ENCODE results near the gene P2RY12.
"Not testable (repeated sequence)": the region's sequence is repeated elsewhere in the genome, so short reads cannot be mapped to it uniquely, and the experiment has no call there.

The P2RY12 gene

DNA sequence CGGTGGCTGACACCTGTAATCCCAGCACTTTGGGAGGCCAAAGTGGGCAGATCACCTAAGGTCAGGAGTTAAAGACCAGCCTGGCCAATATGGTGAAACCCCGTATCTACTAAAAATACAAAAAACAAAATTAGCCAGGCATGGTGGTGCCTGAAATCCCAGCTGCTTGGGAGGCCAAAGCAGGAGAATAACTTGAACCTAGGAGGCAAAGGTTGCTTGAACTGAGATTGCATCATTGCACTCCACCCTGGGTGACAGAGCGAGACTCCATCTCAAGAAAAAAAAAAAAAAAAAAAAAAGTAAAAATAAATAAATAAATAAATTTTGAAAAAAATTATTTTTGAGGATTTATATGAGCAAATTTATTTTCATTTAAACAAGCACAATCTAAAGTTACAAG is 7.6 kb upstream of the P2RY12 start:
- DNase-seq, result not testable (repeated sequence)

DNA sequence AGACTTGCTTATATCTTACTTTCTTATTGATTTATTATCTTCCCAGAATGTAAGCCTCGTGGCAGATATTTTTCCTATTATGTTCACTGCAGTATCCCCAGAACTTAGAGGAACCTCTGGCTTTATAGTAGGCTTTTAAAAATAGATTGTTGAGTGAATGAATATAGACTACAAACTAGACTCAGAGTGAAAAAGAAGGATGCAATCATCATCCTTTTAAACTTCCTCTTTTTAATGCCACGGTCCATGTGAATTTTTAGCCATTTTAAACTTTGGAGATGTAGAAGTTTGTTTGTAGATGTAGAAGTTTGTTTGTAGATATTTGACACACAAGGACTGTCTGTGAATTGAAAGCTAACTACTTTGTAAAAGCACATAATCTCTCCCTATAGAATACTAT is 7.2 kb upstream of the P2RY12 start:
- no peak for DNase-seq

DNA sequence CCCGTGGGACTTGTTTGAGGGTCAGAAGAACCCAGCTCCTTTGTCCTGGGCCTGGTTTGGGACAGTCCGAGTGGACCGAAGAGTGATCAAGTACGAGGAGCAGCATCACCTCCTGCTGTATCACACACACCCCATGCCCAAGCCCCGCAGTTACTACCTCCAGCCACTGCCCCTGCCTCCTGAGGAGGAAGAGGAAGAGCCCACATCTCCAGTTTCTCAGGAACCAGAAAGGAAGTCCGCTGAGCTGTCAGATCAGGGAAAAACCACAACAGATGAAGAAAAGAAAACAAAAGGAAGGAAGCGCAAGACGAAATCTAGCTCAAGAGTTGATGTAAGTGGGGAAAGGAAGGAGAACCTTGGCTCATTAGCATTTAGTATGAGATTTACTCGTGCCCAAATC is 3.3 kb upstream of the P2RY12 start:
- no peak for DNase-seq

DNA sequence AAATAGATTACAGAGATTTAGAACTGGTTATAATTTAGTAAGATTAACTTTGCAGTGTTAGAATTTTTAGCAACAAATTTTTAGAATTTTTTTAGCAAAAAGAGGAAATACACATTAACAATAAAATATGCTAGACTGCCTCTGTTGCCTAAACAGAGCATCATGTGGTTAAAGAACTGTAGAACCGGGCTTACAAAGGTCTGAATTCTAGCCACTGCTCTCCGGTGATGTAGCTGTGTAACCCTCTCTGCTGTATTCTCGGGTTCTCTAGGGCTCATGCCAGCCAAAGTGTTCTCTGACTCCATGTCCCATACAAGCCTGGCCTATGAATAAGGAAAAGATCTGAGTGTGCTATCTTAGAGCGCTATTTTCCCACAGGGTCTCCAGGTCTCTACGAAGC is 2.9 kb upstream of the P2RY12 start:
- no peak for DNase-seq

DNA sequence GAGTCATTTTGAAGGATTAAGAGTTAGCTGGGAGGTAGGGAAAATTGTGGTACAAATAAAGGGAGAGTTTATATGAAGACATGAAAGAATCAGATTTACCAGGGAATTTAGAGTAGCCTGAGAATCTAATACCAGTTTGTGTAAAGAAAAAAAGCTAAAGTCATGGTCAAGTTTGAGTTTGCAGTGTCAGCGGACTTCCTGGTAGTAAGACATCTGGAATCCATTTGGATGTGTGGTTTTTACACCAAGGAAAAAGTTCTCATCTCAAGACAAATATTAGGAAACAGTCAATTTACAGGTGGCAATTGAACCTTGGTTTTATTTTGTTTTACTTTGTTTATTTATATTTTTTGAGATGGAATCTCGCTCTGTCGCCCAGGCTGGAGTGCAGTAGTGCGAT is 1.5 kb upstream of the P2RY12 start:
- no peak for DNase-seq

DNA sequence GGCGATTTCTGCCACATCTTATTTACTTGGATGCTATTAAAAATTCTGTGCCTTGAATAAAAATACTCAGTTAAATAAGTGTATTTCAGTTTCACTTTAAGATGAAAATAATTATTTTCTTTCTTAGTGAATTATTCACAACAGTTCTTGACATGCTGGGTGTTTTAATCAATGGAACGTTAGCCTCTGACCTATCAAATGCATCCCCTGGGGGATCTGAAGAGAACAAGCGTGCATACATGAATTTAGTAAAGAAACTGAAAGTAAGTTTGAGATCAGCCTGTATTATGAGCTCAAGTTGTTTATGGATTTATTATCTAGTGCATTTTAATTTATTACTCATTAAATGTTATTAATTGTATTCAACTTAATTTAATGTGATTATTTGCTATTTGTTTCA is 597 bp downstream of the P2RY12 start:
- DNase-seq, result no peak

DNA sequence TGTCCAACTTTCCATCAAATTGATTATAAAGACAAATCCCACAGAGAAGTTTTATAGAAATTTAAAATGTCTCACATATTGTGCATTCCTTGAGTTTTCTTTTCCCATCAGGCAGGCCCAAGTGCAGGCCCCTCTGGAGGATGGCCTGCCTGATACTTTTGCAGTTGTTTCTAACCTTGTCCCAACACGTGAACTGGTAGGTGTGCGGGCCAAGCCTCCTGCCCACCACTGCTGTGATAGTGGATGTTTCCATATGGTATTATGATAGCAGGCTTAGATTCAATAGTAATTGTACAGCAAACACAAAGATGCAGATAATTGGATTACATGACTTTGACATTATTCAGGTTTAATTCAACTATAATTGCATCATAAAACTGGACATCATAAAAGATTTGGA is 1.4 kb downstream of the P2RY12 start:
- DNase-seq, result no peak

DNA sequence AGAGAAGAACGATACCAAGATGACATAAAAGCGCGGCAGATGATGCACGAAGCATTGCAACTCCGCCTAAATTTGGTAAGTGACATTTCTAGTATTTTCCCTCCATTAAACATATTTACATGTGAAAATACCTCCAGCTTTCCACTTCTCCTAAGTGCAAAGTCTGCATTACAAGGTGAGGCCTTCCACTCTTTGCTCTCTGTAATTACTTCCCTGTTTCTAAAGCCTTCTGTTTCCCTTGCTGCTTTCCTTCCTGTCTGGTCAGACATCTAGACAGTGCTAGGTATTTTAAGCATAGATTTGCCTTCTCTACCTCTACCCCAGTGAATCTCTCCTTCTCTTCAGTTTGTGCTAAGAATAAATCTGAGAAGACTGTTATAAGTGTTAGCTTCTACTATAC is 1.9 kb downstream of the P2RY12 start:
- no peak for DNase-seq

DNA sequence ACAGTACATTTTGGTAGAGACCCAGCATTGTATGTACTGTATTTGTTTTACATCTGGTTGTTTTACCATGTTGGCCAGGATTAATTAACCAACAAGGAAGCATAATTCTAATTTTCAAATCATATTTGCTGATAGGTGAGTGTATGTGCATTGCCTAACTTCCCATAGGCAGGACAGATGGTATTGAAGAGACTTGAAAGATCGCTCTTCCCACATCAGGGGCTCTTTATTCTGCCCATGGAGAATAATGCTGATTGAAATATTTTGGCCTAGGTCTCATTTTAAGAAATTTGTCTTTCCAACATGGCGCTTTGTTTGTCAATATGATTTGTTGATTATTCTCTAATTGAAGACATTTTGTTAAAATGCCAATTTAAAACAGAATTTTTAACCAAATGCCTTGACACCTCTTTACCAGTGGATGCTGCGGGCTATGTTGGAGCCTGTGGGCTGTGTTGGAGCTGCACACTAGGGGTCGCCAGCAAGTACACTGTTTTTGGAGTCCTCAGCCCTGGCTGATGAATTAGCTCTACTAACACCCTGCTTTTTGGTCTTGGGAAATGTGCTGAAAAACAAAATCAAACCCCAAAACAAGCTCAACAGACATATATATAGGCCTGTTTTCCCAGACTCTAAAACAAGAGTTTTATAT is 5.3 kb downstream of the P2RY12 start:
- no peak for DNase-seq

DNA sequence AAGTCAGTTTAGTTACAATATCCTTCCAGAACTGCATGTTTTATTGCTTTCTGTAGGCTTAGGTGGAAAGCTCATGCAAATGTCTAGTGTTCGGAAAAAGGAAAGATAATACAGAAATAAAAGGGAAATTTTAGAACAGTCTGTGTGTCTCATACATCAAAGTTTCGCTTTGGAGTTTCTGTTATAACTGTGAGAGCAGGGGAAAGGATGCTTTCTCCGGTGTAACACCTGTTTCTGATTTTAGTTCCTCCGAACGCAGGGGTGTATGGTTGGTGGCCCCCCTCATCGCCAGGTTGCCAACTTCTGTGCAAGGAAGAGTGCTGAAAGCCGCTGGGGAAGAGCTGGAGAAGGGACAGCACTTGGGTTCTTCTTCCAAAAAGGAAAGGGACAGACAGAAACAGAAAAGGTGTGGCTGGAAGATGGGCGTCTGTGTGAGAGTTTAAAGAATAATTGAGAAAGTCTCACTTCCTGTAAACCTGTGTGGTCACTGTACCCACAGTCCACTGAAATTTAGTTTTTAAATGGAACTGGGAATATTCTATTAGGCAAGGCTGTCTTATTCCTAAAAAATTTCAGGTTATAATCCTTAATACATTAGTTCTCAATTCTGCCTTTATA is 6.7 kb downstream of the P2RY12 start:
- no peak for DNase-seq

DNA sequence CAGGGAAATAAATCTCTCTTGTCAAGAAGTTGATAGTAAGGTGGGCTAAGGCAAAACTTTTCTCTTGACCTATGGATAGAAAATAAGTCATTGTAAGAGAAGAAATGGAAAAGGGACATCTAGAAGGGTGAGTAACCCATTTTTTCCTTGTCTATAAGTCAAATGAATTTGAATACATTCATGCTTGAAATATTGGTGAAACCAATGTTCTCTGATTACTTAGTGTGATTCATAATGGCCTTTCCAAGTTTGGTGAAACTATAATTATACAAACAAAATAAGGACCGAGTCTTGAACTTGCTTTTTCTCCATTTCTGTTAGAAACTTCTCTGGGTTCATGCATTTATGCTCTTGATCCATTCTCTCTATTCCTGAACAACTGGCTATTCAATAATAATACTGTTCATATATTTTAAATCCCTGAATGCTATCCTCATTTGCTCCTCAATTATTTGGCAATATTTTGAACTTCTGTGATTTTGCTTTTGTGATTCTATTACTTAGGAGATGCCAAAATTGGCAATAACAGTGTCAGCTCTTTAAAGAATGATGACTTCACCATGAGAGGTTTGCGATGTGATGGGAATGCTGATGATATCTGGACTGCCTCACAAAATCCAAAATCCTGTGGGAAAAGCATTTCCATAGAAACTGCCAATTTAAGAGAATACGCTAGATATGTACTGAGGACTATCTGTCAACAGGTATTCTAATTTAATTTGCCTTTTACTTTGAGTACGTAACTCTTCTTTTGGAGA is 12.3 kb downstream of the P2RY12 start:
- DNase-seq, result no peak

DNA sequence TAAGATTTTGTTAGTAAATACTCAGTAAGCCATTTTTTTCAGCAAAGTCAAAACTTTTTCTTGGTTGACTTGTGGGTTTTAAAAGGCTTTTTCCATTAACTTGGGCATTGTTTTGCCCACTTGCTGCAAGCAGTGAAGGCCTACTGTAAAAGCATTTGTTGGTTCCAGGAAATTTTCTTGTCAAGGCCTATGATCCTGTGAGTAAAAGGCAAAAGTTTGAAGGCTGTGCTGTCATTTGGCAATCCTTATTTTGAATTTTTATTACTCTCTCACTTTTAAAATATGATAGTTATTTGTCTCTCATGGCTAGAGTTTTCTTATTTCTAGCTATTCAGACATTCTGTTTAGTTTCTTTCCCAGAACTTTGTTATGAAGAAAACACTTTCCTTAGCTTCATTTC is 13.0 kb downstream of the P2RY12 start:
- no peak for DNase-seq

DNA sequence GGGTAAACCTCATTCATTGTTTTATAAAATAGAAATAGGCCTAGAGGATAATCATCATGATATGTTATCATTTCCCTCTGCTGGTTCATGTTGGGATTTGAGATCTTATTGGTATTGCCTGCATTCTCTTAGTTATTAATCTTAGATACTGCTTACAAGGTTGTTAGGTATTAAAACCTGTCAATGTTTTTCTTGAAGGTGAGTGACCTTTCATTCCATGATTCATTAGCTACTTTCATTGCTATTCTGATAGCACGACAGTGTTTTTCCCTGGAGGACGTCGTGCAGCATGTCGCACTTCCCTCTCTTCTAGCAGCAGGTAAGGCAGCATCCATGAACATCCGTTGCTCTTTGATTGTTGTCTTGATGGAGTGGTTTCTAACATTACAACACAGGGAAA is 17.1 kb downstream of the P2RY12 start:
- no peak for DNase-seq

DNA sequence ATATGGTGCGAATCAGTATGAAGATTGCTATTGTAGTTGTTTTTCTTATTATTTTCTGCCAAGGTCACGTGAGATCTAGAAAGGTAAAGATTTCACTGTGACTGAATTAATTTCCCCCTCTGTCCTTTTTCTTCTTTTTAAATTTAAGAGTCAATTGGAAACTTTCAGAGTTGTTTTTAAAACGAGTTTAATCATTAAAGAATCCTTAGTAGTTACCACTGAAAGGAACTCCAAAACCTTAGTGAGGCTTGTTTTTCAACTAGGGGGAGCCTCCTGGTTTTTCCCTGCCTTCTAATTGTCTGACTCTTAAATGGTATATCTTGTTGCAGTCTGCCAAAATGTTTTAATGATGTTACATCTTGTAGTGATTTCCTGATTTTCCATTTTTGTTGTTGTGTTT is 17.6 kb downstream of the P2RY12 start:
- no peak for DNase-seq

DNA sequence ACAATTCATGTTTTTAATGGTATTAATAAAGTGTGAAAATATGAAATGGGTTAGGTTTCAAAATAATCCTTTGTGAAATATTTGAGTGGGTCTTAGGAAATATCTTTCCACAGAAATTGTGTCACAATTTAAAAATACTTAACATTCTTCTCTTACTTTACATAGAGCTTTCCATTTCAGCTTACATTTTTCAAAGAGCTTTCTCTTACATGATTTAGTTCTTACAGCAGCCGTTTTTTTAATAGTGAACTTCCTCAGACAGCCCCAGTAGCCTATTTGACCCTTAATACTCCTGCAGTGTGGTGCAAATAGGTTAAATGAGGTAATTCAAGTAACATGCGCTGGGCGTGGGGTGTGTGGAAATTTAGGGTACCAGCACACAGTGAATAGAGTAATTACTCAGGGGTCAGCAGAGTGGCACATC is 21.8 kb downstream of the P2RY12 start:
- DNase-seq, result no peak

DNA sequence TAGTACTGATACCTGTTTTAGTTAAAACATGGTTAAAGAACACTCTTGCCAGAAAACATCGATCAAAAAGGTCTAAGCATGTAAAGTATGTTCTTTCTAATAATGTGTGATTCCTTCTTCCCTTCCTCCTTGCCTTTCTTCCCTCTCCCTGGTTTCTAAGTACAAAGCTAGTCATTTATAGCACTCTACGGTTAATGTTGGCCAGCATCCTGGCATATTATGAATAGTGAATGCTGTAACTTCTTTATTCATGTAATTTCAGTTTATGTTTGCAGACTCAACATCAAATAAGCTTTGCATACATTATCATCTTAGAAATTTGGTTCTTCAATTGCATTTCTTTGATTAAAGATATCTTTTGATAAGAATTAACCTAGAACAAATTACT is 27.1 kb downstream of the P2RY12 start:
- no peak for DNase-seq

DNA sequence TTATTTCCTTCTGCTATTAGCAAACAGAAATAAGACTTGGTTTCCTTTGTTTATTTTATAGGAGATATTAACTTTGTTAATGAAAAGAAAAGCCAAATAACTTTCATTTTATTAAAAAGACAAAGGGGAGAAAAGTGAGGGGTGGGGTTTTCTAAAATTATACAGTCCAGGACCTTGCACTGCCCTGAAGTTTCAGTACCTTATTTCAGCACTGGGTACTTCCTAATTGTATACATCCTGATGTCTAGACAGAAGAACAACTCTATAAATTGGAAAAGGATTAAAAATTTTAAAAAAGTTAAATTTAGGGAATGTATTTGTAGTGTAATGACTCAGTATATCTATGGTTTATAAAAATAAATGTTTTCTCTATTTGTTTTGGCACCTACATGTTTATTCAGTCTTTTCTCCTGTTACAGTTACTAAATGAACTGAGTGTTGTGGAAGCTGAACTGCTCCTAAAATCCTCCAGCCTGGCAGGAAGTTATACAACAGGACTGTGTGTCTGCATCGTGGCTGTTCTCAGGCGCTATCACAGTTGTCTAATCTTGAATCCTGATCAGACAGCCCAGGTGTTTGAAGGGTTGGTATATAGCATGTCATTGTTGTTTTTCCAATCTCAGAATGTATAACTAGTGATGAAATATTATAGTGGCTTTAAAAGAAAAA is 27.6 kb downstream of the P2RY12 start:
- no peak for DNase-seq

DNA sequence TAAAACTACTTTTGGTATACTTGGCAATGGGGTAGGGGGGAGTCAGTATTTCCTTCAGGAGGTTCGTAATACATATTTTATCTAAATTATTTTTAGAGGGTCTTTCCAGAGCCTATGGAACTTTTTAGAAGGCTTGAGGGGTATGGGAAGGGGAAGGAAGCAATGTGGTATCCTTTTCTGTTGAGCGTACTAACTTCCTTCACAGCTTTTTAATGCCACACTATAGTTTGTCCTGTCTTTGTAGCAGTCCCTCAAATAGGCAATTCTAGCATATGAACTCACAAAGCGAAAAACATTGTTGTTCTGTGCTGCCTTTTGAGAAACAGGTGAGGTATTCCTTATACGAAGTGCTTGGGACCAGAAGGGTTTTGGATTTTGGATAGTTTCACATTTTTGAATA is 32.9 kb downstream of the P2RY12 start:
- DNase-seq, result no peak

DNA sequence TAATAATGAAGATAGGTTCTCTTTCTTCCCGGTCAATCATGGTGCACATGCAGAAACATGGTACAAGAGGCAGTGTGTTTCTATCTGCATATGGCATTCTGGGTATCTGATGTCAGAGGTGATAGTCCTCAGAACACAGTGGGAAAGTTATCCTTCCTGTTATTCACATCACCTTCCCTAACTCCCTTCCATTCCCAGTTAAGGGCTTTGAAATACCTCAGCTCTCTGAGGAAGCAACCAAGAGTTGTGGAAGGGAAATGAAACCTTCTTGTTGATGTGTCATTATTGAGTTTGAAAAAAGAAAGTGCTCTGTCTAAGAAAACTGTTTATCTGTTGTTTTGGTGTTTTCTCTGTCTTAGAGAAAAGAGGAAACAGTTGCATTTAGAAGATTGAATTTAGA is 33.3 kb downstream of the P2RY12 start:
- no peak for DNase-seq

DNA sequence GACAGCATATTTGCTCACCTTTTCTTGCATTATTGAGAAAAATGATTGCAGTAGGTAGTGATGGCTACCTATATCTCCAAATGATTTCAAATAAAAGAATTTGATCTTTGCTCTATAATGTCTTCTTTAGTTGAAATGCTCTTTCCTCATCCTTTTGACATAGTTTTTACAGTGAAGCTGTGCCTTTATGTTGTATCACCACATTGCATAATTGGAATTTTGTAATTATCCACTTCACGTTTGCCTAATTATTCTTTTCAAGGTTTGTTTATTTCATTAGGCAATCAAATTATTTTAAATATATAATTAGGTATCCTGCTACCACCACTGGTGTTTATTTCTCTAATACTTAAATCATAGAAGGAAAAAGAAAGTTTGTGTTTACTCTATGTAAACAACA is 33.9 kb downstream of the P2RY12 start:
- DNase-seq, result no peak

DNA sequence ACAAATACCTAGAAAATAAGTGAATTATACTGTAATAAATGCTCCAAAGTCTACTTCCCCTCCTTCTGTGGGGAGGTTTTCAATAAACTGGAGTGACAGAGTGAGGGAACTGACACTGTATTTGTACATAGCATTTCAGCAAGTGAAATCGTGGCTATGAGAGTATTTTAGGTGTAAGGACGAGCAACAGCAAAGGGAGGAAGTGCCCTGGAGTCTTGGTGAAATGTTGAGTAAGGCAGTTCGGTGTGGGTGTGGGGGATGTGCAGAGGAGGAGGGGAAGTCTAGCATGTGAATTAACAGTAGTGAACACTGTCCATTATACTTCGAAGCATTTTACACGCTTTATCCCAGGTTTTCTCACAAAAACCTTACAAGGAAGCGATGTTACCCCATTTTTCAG is 37.1 kb downstream of the P2RY12 start:
- DNase-seq, result no peak

DNA sequence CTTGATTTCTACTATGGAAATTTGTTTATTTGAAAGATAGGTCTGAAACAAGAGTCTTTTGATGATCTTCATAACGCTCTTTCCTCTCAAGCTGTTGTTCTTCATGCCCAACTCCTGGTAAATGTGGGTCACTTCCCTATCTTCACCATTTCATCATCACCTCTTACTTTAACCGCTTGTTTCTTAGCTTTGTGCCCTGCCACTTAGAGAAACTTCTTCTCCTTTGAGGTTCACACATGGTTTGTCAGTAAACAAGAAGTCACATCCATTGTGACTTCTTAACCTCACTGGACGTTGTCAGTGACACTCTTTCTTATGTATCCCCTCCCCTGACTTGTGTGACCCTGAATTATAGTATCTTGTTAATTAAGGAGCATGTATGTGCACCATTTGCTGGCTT is 38.3 kb downstream of the P2RY12 start:
- DNase-seq, result no peak

DNA sequence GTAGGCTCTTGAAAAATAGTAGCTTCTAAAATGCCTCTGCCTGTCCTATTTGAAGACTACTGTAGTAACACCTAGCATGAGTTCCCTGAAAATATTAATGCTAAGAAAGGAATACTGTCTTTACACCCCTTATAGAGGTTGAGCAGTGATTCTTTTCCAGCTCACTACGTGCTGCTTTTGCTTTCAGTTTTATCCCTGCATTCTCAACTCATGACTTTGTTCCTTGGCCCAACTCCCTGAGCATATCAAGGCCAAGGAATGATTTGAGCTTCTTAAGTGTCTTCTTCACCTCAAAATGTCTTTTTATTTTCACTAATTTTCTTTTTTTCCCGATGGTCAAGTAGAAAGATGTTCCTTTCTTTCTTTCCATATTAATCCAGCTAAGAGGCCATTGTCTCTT is 38.7 kb downstream of the P2RY12 start:
- DNase-seq, result no peak

DNA sequence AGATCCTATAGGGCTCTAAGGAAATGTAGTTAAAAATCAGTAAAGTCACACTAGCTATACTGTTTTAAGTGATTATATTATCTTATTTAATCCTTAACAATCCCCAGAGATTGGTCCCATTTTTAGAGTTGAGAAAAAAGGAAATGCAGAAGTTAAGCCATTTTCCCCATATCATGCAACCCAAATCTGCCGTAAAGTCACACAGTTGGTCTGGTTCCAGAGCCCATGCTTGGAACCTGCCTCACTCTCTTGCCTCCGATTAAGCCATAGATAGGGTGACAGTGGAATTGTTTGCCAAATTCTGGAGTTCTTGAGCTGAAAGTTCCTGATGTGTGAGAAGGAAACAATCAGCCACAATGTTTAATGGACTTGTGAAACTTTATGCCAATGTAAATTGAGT is 52.9 kb downstream of the P2RY12 start:
- DNase-seq, result no peak

All from retina (tissue), 1 donor.